Measurements from ENCODE around the gene KRTAP3-2. TPM values are rescaled to one million over a fixed set of nuclear protein-coding genes. Genes with fewer than 3 reads are reported as not detected.

The KRTAP3-2 gene
- total and polyA plus RNA-seq, 2 experiments from 2014 or later, result not detected

GRCh38 chr17:41013606-41014005, 13.9 kb upstream of the KRTAP3-2 start:
- 0 to 13% methylated on average over 1 of the region's 1 CpG for WGBS, 2 experiments (ENCODE audit: low coverage in 1 of 2, low lambda C conversion rate in 2 of 2, missing lambda C conversion rate in 2 of 2)
- Histone ChIP-seq H3K36me3 (ENCODE audit: low read depth) (no peaks in the 10 kb centered on the region), H2AFZ (no peak overlapping the region), H4K20me1 (ENCODE audit: insufficient read depth) (no peaks in the 10 kb centered on the region), H3K79me2 (ENCODE audit: insufficient read depth) (no peaks in the 10 kb centered on the region), H3K9me2 (ENCODE audit: insufficient read depth) (no peaks in the 10 kb centered on the region), H3K27me3 (replicated peaks; ENCODE audit: insufficient read depth) (no peaks in the 10 kb centered on the region), H3K4me1 (ENCODE audit: insufficient read depth) (peaks cover 16% of the 10 kb centered on the region), H3K4me2 (ENCODE audit: unreplicated experiment) (peak overlapping the region; percentile 16), H3K27ac (peak overlapping the region; percentile 60), H3F3A (ENCODE audit: insufficient read depth) (peaks cover 28% of the 10 kb centered on the region), H3K9me3 (ENCODE audit: low read depth) (no peaks in the 10 kb centered on the region), H3K4me3 (no peak overlapping the region), H3K9ac (no peak overlapping the region)
- DNase-seq, result peak; percentile 79
- in situ Hi-C loops (cut with MboI), result no loop called here
- TF ChIP-seq EZH2phosphoT487 (IDR thresholded peaks at IDR 0.05; ENCODE audit: insufficient read depth, low read depth), result no peak
- TF ChIP-seq EZH2 (IDR thresholded peaks at IDR 0.05; ENCODE audit: insufficient read depth, poor library complexity, severe bottlenecking), result no peak

- Histone ChIP-seq H3K27ac (peak overlapping the region; percentile 60), H4K20me1 (ENCODE audit: insufficient read depth) (no peaks in the 10 kb centered on the region), H3K36me3 (ENCODE audit: low read depth) (no peaks in the 10 kb centered on the region), H2AFZ (peak overlapping the region; percentile 34), H3K4me3 (no peak overlapping the region), H3F3A (ENCODE audit: insufficient read depth) (peaks cover 28% of the 10 kb centered on the region), H3K79me2 (ENCODE audit: insufficient read depth) (no peaks in the 10 kb centered on the region), H3K4me2 (ENCODE audit: unreplicated experiment) (peak overlapping the region; percentile 16), H3K9me3 (ENCODE audit: low read depth) (no peaks in the 10 kb centered on the region), H3K4me1 (ENCODE audit: insufficient read depth) (peaks cover 16% of the 10 kb centered on the region), H3K9me2 (ENCODE audit: insufficient read depth) (no peaks in the 10 kb centered on the region), H3K9ac (no peak overlapping the region), H3K27me3 (replicated peaks; ENCODE audit: insufficient read depth) (no peaks in the 10 kb centered on the region)
- peak; percentile 81 for DNase-seq
- in situ Hi-C loops (cut with MboI), result no loop called here
- no peak for TF ChIP-seq EZH2phosphoT487 (IDR thresholded peaks at IDR 0.05; ENCODE audit: insufficient read depth, low read depth)
- no peak for TF ChIP-seq EZH2 (IDR thresholded peaks at IDR 0.05; ENCODE audit: insufficient read depth, poor library complexity, severe bottlenecking)
- WGBS, 2 experiments (ENCODE audit: low coverage in 1 of 2, low lambda C conversion rate in 2 of 2, missing lambda C conversion rate in 2 of 2), result 8 to 10% methylated on average over 3 of the region's 3 CpGs
These were observed 13.5 kb upstream of the KRTAP3-2 start for GRCh38 chr17:41013181-41013580.

- H2AFZ ChIP-seq, result peak overlapping the region; percentile 34
- no peak for DNase-seq
- WGBS, 2 experiments (ENCODE audit: low coverage in 1 of 2, low lambda C conversion rate in 2 of 2, missing lambda C conversion rate in 2 of 2), result 90 to 91% methylated on average over 6 of the region's 6 CpGs
- TF ChIP-seq EZH2phosphoT487 (IDR thresholded peaks at IDR 0.05; ENCODE audit: insufficient read depth, low read depth) (no peak), EZH2 (IDR thresholded peaks at IDR 0.05; ENCODE audit: insufficient read depth, poor library complexity, severe bottlenecking) (no peak)
- peaks cover 28% of the 10 kb centered on the region for H3F3A ChIP-seq (ENCODE audit: insufficient read depth)
- in situ Hi-C loops (cut with MboI), result no loop called here
- no peaks in the 10 kb centered on the region for H3K9me3 ChIP-seq (ENCODE audit: low read depth)
- no peak overlapping the region for H3K4me3 ChIP-seq
- no peak overlapping the region for H3K9ac ChIP-seq
- H3K27me3 ChIP-seq (replicated peaks; ENCODE audit: insufficient read depth), result no peaks in the 10 kb centered on the region
- no peaks in the 10 kb centered on the region for H3K79me2 ChIP-seq (ENCODE audit: insufficient read depth)
- peaks cover 16% of the 10 kb centered on the region for H3K4me1 ChIP-seq (ENCODE audit: insufficient read depth)
- H3K27ac ChIP-seq, result peak overlapping the region; percentile 60
- no peaks in the 10 kb centered on the region for H4K20me1 ChIP-seq (ENCODE audit: insufficient read depth)
- no peaks in the 10 kb centered on the region for H3K9me2 ChIP-seq (ENCODE audit: insufficient read depth)
- no peaks in the 10 kb centered on the region for H3K36me3 ChIP-seq (ENCODE audit: low read depth)
- peak overlapping the region; percentile 16 for H3K4me2 ChIP-seq (ENCODE audit: unreplicated experiment)
These were observed 12.8 kb upstream of the KRTAP3-2 start for GRCh38 chr17:41012326-41013120.

- H4K20me1 ChIP-seq (ENCODE audit: insufficient read depth), result no peaks in the 10 kb centered on the region
These were observed 10.7 kb upstream of the KRTAP3-2 start for GRCh38 chr17:41010441-41010840.

More at GRCh38 chr17:41010441-41010840, 10.7 kb upstream of the KRTAP3-2 start:
- Histone ChIP-seq H3K4me1 (ENCODE audit: insufficient read depth) (peaks cover 16% of the 10 kb centered on the region), H3K9me3 (ENCODE audit: low read depth) (no peaks in the 10 kb centered on the region), H3K9me2 (ENCODE audit: insufficient read depth) (no peaks in the 10 kb centered on the region), H3K9ac (no peak overlapping the region), H3K4me2 (ENCODE audit: unreplicated experiment) (no peak overlapping the region), H2AFZ (no peak overlapping the region), H3K27ac (no peak overlapping the region), H3F3A (ENCODE audit: insufficient read depth) (peaks cover 28% of the 10 kb centered on the region), H3K79me2 (ENCODE audit: insufficient read depth) (no peaks in the 10 kb centered on the region), H3K36me3 (ENCODE audit: low read depth) (no peaks in the 10 kb centered on the region), H3K4me3 (no peak overlapping the region), H3K27me3 (replicated peaks; ENCODE audit: insufficient read depth) (no peaks in the 10 kb centered on the region)
- DNase-seq, result no peak
- TF ChIP-seq EZH2 (IDR thresholded peaks at IDR 0.05; ENCODE audit: insufficient read depth, poor library complexity, severe bottlenecking), result no peak
- no peak for TF ChIP-seq EZH2phosphoT487 (IDR thresholded peaks at IDR 0.05; ENCODE audit: insufficient read depth, low read depth)
- in situ Hi-C loops (cut with MboI), result no loop called here

Measured in GM23248 (cell line).